DOHH2 (cell line): ENCODE results near the gene CHRDL1.

Experiments
- H3F3A ChIP-seq: fragments of 200-600 bp; sonication (generic), shearing (Covaris generic); 2 replicates; pipeline ENCODE4 v1.6.0; 2016; ENCODE audit warnings: antibody characterized with exemption, mild to moderate bottlenecking; ENCODE audit not compliant: control insufficient read depth, insufficient read depth
- H3K27ac ChIP-seq: fragments of 200-600 bp; sonication (generic); 2 replicates; pipeline ENCODE4 v1.5.1; 2014; ENCODE audit warnings: low read depth, mild to moderate bottlenecking, low read length, moderate library complexity
- H3K27me3 ChIP-seq: fragments of 200-600 bp; sonication (generic); 2 replicates; pipeline ENCODE4 v1.6.1; 2014; ENCODE audit warnings: mild to moderate bottlenecking, low read length, mixed read lengths; ENCODE audit not compliant: control insufficient read depth
- H3K36me3 ChIP-seq: fragments of 200-600 bp; sonication (generic); 2 replicates; pipeline ENCODE4 v1.6.1; 2014; ENCODE audit warnings: mild to moderate bottlenecking, low read length, moderate library complexity, mixed read lengths; ENCODE audit not compliant: control insufficient read depth
- H3K4me1 ChIP-seq: fragments of 200-600 bp; sonication (generic); 2 replicates; pipeline ENCODE4 v1.6.1; 2014; ENCODE audit warnings: mild to moderate bottlenecking, low read length, mixed read lengths; ENCODE audit not compliant: control insufficient read depth
- H3K4me2 ChIP-seq: fragments of 200-600 bp; sonication (generic); 2 replicates; pipeline ENCODE4 v1.6.0; 2014; ENCODE audit warnings: mild to moderate bottlenecking, low read length, moderate library complexity
- H3K4me3 ChIP-seq: fragments of 200-600 bp; sonication (generic); 2 replicates; pipeline ENCODE4 v1.5.1; 2014; ENCODE audit warnings: mild to moderate bottlenecking, low read length, mixed read lengths
- H3K79me2 ChIP-seq: fragments of 200-600 bp; sonication (generic); 2 replicates; pipeline ENCODE4 v1.6.1; 2014; ENCODE audit warnings: mild to moderate bottlenecking, low read length, mixed read lengths; ENCODE audit not compliant: control insufficient read depth
- H3K9me2 ChIP-seq: fragments of 200-600 bp; sonication (generic); replicated peaks from 2 replicates; pipeline ENCODE4 v1.6.1; 2014; ENCODE audit warnings: mild to moderate bottlenecking, low read length, mixed read lengths; ENCODE audit not compliant: control insufficient read depth
- H3K9me3 ChIP-seq: fragments of 200-600 bp; sonication (generic); 2 replicates; pipeline ENCODE4 v1.6.1; 2014; ENCODE audit warnings: antibody characterized with exemption, low read length, mixed read lengths; ENCODE audit not compliant: control insufficient read depth, insufficient read depth
- H4K20me1 ChIP-seq: fragments of 200-600 bp; sonication (generic); 2 replicates; pipeline ENCODE4 v1.6.0; 2014; ENCODE audit warnings: low read depth, mild to moderate bottlenecking, antibody characterized with exemption, low read length, moderate library complexity; ENCODE audit not compliant: control insufficient read depth, insufficient read depth
- EZH2phosphoT487 ChIP-seq: fragments of 200-600 bp; sonication (generic); IDR thresholded peaks from 2 replicates; pipeline ENCODE4 v1.6.1; 2017; ENCODE audit warnings: borderline replicate concordance, mild to moderate bottlenecking, antibody characterized with exemption, low read length, moderate library complexity, mixed read lengths
- TF ChIP-seq, protein P1 (sequence below): fragments of 200-600 bp; sonication (generic); IDR thresholded peaks from one replicate; pipeline ENCODE4 v1.5.1; 2014; ENCODE audit warnings: antibody characterized with exemption, mild to moderate bottlenecking, low read depth, low read length; ENCODE audit not compliant: poor library complexity, severe bottlenecking

Gene CHRDL1

GRCh38 chrX:110750526-110751189, 45.0 kb downstream of the CHRDL1 start:
- Histone ChIP-seq H3K4me1 (no peaks in the 10 kb centered on the region), H3K9me3 (no peaks in the 10 kb centered on the region), H3K27me3 (no peaks in the 10 kb centered on the region), H4K20me1 (no peaks in the 10 kb centered on the region), H3K4me3 (no peak overlapping the region), H3K4me2 (no peak overlapping the region), H3K9me2 (no peaks in the 10 kb centered on the region), H3K36me3 (no peaks in the 10 kb centered on the region), H3K27ac (no peak overlapping the region), H3F3A (no peaks in the 10 kb centered on the region), H3K79me2 (no peaks in the 10 kb centered on the region)
- no peak for TF ChIP-seq EZH2phosphoT487
- TF ChIP-seq, protein P1, sequence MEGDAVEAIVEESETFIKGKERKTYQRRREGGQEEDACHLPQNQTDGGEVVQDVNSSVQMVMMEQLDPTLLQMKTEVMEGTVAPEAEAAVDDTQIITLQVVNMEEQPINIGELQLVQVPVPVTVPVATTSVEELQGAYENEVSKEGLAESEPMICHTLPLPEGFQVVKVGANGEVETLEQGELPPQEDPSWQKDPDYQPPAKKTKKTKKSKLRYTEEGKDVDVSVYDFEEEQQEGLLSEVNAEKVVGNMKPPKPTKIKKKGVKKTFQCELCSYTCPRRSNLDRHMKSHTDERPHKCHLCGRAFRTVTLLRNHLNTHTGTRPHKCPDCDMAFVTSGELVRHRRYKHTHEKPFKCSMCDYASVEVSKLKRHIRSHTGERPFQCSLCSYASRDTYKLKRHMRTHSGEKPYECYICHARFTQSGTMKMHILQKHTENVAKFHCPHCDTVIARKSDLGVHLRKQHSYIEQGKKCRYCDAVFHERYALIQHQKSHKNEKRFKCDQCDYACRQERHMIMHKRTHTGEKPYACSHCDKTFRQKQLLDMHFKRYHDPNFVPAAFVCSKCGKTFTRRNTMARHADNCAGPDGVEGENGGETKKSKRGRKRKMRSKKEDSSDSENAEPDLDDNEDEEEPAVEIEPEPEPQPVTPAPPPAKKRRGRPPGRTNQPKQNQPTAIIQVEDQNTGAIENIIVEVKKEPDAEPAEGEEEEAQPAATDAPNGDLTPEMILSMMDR = no peak

GRCh38 chrX:110748256-110748806, 47.3 kb downstream of the CHRDL1 start:
- Histone ChIP-seq H3K27ac (no peak overlapping the region), H3K4me1 (no peaks in the 10 kb centered on the region), H3K4me3 (no peak overlapping the region)

DNA sequence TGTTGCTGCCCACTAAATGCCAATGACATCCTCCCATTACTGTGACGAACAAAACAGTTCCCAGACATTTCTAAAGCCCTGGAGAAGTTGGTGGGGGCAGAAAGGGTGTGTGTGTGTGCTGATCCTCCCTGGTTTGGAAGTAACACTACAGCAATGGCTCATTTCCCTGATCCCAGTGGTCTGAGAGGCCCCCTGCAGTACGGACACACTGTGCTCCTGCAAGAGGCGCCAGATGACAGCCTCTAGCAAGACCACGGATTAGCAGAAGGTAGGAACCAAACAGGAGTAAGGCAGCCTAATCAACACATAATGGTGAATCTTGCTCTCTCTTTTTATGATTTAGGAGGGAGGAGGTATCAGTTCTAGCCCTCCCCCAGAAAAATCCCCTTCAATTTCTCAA, 49.6 kb downstream of the CHRDL1 start:
- Histone ChIP-seq H3K79me2 (no peaks in the 10 kb centered on the region), H3K4me1 (no peaks in the 10 kb centered on the region), H3K27ac (no peak overlapping the region), H3K4me2 (no peak overlapping the region), H3F3A (no peaks in the 10 kb centered on the region), H3K36me3 (no peaks in the 10 kb centered on the region), H3K9me3 (no peaks in the 10 kb centered on the region), H3K27me3 (no peaks in the 10 kb centered on the region), H3K9me2 (no peaks in the 10 kb centered on the region), H4K20me1 (no peaks in the 10 kb centered on the region), H3K4me3 (no peak overlapping the region)
- no peak for TF ChIP-seq EZH2phosphoT487
- TF ChIP-seq, protein P1 = no peak

More at GRCh38 chrX:110748256-110748806, 47.3 kb downstream of the CHRDL1 start:
- H3K27me3 ChIP-seq = no peaks in the 10 kb centered on the region
- no peak overlapping the region for H3K4me2 ChIP-seq
- no peaks in the 10 kb centered on the region for H3K9me2 ChIP-seq
- no peaks in the 10 kb centered on the region for H3K9me3 ChIP-seq
- no peaks in the 10 kb centered on the region for H3K36me3 ChIP-seq
- H3K79me2 ChIP-seq = no peaks in the 10 kb centered on the region
- no peaks in the 10 kb centered on the region for H3F3A ChIP-seq
- no peaks in the 10 kb centered on the region for H4K20me1 ChIP-seq
- TF ChIP-seq, protein P1 = no peak
- TF ChIP-seq EZH2phosphoT487 = no peak
